ENCODE data around the gene G6PC1.
"Not testable (repeated sequence)": the region's sequence is repeated elsewhere in the genome, so short reads cannot be mapped to it uniquely, and the experiment has no call there.

The G6PC1 gene

DNA sequence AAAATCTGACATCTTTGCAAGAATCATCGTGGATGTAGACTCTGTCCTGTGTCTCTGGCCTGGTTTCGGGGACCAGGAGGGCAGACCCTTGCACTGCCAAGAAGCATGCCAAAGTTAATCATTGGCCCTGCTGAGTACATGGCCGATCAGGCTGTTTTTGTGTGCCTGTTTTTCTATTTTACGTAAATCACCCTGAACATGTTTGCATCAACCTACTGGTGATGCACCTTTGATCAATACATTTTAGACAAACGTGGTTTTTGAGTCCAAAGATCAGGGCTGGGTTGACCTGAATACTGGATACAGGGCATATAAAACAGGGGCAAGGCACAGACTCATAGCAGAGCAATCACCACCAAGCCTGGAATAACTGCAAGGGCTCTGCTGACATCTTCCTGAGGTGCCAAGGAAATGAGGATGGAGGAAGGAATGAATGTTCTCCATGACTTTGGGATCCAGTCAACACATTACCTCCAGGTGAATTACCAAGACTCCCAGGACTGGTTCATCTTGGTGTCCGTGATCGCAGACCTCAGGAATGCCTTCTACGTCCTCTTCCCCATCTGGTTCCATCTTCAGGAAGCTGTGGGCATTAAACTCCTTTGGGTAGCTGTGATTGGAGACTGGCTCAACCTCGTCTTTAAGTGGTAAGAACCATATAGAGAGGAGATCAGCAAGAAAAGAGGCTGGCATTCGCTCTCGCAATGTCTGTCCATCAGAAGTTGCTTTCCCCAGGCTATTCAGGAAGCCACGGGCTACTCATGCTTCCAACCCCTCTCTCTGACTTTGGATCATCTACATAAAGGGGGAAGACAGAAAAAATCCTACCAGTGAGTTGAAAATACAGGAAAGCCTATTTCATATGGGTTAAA lies at the start of gene G6PC1:
TSS of gene G6PC1 (plus strand) at position 340 of the 872 bp plus-strand sequence. CDS start at position 418, 78 bp downstream.
- DNase-seq (ENCODE audit: low read depth) = no peak

DNA sequence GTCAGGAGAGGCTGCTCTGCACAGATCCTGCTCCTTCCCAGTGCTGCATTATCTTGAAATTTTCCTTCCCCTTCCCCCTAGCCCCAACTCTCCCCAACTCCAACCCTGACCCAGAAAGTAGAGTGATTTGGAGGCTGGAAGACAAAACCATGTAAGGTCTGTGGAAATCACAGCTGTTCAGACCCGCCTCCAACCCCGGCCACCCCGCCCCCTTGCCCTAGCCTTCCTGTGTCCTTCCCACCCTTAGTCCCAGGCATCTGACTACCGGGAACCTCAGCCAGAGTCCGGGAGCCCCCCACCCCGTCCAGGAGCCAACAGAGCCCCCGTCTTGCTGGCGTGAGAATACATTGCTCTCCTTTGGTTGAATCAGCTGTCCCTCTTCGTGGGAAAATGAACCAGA lies 49.6 kb upstream of the G6PC1 start, which contains the start of gene AOC3:
TSS of gene AOC3 (plus strand) at position 246 of the 400 bp plus-strand sequence. CDS start at position 391, 145 bp downstream.
- no peak for DNase-seq (ENCODE audit: low read depth)

DNA sequence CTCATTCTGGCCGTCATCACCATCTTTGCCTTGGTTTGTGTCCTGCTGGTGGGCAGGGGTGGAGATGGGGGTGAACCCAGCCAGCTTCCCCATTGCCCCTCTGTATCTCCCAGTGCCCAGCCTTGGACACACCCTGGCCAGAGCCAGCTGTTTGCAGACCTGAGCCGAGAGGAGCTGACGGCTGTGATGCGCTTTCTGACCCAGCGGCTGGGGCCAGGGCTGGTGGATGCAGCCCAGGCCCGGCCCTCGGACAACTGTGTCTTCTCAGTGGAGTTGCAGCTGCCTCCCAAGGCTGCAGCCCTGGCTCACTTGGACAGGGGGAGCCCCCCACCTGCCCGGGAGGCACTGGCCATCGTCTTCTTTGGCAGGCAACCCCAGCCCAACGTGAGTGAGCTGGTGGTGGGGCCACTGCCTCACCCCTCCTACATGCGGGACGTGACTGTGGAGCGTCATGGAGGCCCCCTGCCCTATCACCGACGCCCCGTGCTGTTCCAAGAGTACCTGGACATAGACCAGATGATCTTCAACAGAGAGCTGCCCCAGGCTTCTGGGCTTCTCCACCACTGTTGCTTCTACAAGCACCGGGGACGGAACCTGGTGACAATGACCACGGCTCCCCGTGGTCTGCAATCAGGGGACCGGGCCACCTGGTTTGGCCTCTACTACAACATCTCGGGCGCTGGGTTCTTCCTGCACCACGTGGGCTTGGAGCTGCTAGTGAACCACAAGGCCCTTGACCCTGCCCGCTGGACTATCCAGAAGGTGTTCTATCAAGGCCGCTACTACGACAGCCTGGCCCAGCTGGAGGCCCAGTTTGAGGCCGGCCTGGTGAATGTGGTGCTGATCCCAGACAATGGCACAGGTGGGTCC lies 49.0 kb upstream of the G6PC1 start:
- DNase-seq (ENCODE audit: low read depth) = not testable (repeated sequence)

DNA sequence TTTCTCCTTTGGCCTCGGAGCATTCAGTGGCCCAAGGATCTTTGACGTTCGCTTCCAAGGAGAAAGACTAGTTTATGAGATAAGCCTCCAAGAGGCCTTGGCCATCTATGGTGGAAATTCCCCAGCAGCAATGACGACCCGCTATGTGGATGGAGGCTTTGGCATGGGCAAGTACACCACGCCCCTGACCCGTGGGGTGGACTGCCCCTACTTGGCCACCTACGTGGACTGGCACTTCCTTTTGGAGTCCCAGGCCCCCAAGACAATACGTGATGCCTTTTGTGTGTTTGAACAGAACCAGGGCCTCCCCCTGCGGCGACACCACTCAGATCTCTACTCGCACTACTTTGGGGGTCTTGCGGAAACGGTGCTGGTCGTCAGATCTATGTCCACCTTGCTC lies 48.2 kb upstream of the G6PC1 start:
- no peak for DNase-seq (ENCODE audit: low read depth)

DNA sequence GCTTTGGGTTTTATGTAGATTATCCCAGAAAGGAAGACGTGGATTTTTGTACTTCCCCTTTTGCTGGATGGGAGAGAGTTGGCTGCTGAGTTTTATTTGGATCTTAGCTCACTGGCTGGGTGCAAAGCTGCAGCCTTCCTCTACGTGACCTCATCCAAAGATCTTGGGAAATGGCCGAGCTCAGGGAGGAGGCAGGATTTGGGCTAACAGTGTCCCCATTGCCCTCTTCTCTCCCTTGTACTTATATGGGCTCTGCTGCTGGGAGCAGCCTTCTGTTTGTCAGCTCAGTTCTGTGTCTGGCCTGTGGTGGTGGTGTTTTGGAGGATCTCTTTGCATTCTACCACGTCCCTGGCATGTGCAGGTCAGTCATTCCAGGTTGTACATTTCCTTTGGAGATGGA lies 47.6 kb upstream of the G6PC1 start:
- no peak for DNase-seq (ENCODE audit: low read depth)

DNA sequence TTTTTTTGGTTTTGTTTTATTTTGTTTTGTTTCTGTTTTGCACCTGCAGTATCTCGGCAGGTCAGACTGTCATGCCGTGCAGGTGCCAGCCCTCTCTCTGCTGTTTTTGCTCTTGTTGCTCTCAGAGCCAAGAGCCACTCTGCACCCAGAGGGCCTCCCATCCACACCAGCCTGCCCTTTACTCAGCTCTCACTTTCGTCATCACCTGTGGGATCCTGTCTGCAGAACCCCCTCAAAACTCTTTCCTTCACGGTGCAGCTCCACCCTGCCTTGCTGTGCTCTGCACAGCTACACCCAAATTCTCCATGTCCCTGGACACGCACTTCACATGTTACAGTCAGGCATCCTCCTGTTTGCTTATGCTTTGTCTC lies 47.0 kb upstream of the G6PC1 start:
- no peak for DNase-seq (ENCODE audit: low read depth)

DNA sequence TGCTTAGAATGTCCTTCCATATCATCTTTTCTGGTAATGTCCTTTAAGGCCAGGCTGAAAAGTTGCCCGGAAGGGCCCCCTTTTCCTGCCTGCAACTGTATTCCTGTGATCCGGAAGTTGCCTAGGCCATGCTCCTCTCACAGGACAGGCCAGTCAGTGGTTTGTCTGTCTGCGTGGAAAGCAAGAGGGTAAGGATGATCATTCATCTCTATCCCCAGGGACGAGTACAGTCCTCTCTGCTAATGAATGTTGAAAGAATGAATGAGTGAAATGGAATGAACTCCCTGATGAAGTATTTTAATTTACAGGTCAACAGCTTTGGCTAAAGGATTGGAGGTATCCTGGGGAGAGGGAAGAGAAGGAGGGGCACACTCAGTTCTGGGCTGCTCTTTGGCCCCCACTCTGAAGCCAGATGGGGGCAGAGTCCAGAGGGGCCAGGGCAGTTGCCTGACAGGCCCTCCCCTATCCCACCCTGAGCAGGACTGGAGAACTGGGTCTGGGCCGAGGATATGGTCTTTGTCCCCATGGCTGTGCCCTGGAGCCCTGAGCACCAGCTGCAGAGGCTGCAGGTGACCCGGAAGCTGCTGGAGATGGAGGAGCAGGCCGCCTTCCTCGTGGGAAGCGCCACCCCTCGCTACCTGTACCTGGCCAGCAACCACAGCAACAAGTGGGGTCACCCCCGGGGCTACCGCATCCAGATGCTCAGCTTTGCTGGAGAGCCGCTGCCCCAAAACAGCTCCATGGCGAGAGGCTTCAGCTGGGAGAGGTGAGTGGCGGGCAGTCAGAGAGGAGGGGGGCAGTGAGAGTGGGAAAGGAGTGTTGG lies 46.4 kb upstream of the G6PC1 start:
- DNase-seq (ENCODE audit: low read depth) = no peak

DNA sequence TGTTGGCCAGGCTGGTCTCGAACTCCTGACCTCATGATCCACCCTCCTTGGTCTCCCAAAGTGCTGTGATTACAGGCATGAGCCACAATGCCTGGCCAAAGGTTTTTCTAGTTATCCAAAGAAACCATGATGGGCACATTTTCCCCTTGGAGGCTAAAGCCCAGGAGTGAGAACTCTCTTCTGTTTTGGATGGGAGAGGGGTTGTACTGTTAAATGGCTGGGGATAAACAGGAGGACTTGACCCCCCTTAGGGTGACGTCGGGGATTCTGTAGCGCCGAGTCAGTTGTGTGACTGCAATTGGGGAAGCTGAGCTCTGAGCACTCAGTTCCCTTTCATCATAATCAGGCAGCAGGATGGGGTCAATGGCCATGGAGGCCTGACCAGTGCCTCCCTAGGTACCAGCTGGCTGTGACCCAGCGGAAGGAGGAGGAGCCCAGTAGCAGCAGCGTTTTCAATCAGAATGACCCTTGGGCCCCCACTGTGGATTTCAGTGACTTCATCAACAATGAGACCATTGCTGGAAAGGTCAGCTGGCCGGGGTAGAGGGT lies 45.5 kb upstream of the G6PC1 start:
- DNase-seq (ENCODE audit: low read depth) = no peak

DNA sequence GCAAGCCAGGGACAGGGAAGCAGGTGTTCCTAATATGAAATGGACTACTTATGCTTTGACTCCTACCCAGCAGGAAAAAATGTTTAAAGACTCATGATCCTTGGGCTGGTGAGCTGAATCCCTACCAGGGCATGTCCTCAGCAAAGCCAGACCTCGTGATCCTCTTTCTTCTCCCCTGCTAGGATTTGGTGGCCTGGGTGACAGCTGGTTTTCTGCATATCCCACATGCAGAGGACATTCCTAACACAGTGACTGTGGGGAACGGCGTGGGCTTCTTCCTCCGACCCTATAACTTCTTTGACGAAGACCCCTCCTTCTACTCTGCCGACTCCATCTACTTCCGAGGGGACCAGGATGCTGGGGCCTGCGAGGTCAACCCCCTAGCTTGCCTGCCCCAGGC lies 44.5 kb upstream of the G6PC1 start:
- DNase-seq (ENCODE audit: low read depth) = not testable (repeated sequence)

DNA sequence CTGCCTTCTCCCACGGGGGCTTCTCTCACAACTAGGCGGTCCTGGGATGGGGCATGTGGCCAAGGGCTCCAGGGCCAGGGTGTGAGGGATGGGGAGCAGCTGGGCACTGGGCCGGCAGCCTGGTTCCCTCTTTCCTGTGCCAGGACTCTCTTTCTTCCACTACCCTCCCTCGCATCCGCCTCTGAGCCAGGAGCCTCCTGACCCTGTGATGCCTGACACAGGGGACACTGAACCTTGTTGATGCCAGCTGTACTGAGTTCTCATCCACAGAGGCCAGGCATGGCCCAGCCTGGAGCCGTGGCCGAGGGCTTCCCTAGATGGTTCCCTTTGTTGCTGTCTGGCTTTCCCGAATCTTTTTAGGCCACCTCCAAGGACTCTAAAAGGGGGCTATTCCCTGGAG lies 44.1 kb upstream of the G6PC1 start:
- not testable (repeated sequence) for DNase-seq (ENCODE audit: low read depth)

DNA sequence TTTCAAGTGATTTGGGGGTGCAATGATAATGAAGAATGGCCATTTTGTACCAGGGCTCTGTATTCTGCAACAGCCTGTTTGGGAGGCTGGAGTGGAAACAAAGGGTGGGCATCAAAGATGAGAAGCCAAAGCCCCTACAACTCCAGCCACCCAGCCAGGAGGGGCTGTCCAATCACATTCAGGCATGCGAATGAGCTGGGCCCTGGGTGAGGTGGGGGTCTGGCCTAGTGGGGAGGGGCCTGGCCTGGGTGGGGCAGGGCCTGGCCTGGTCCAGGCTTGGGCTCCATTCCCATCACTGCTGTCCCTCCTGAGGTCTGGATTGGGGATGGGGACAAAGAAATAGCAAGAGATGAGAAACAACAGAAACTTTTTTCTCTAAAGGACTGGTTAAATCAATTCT lies 43.2 kb upstream of the G6PC1 start:
- no peak for DNase-seq (ENCODE audit: low read depth)

DNA sequence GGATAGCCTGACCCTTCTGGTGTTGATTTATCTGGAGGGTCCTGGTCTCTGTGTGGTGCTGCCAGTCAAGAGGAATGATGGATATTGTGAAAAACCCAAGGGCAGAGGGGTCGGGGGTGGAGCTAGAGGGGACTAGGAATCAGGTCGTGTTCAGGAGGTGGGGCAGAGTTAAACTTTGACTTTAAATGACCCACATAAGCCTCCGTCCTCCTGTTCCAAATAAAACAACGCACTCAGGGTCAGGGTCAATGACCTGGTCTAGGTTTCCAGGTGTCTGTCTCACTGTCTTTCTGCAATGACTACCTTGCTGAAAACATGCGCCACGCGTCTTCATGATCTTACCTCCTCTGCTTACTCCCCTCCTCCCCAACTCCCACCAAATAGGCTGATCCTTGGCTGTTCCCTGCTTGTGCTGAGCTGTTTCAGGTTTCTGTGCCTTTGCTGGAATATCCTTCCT lies 34.9 kb upstream of the G6PC1 start:
- DNase-seq (ENCODE audit: low read depth) = no peak

DNA sequence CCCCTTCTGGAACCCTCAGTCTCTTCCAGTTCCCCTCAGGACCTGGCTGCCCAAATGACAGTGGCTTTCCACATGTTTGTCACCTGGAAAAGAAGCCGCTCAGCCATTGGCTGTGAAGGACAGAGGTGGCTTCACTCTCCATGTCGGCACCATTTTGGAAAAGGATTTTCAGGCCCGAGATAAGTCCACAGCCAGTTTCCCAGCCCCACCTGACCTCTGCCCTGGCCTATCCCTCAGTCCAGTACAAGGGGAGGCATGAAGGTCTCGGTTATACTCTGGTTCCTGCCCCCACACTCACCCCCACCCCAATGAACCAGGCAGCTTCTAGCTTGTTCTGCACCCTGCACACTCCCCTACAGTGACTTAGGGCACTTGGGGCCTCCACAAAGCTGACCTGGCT lies 34.4 kb upstream of the G6PC1 start:
- DNase-seq (ENCODE audit: low read depth) = no peak

DNA sequence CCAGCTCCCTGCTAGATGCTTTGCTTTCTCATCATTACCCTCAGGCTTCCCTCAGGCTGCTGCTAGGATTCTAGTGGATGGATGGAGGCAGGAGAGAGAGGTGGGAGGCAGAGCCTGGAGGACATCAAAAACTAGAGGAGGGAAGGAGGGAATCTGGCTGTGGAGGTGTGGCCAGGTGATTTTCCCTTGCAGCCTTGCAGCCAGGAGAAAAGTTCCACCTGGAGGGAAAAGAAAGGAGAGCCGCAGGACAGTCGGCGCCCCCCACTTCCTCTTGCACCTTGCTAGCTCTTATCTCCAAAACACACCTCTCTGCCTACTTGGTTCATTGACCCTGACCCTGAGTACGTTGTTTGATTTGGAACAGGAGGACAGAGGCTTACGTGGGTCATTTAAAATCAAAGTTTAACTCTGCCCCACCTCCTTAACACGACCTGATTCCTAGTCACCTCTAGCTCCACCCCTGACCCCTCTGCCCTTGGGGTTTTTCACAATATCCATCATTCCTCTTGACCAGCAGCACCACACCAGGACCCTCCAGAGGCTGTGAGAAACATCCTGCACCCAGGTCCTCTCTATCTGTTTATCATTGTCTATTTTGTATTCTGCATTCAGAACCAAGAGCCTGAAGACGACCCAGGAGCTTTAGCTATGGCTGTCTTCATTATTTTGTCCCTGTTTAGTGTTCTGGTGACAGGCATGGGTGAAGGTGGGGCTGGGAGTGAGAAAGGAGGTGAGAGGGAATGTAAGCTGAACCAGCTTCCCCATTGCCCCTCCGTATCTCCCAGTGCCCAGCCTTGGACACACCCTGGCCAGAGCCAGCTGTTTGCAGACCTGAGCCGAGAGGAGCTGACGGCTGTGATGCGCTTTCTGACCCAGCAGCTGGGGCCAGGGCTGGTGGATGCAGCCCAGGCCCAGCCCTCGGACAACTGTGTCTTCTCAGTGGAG lies 33.7 kb upstream of the G6PC1 start:
- no peak for DNase-seq (ENCODE audit: low read depth)

DNA sequence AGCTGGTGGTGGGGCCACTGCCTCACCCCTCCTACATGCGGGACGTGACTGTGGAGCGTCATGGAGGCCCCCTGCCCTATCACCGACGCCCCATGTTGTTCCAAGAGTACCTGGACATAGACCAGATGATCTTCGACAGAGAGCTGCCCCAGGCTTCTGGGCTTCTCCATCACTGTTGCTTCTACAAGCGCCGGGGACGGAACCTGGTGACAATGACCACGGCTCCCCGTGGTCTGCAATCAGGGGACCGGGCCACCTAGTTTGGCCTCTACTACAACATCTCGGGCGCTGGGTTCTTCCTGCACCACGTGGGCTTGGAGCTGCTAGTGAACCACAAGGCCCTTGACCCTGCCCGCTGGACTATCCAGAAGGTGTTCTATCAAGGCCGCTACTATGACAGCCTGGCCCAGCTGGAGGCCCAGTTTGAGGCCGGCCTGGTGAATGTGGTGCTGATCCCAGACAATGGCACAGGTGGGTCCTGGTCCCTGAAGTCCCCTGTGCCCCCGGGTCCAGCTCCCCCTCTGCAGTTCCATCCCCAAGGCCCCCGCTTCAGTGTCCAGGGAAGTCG lies 32.8 kb upstream of the G6PC1 start:
- DNase-seq (ENCODE audit: low read depth) = not testable (repeated sequence)

DNA sequence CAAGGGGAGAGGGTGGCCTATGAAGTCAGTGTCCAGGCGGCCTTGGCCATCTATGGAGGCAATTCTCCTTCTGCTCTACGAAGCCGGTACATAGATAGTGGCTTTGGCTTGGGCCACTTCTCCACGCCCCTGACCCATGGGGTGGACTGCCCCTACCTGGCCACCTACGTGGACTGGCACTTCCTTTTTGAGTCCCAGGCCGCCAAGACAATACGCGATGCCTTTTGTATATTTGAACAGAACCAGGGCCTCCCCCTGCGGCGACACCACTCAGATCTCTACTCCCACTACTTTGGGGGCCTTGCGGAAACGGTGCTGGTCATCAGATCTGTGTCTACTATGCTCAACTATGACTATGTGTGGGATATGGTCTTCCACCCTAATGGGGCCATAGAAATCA lies 32.3 kb upstream of the G6PC1 start:
- DNase-seq (ENCODE audit: low read depth) = no peak

DNA sequence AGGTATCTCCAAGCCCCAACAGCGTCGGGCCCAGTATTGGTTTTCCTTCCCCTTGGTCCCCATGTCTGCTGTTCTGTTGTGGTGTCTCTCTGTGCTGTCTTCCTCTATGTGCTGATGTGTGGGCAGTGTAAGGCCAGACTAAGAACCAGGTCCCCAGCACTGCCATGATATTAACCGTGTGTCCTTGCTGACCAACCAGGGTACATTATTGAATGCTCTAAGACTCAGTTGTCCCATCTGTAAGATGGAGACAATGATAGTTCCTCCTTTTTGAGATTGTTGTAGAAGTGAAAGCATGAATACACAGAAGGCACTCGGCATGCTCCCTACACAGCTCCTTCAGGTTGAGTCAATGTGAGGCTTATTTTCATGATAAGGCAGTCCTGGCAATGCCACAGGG lies 29.0 kb upstream of the G6PC1 start:
- DNase-seq (ENCODE audit: low read depth) = no peak

DNA sequence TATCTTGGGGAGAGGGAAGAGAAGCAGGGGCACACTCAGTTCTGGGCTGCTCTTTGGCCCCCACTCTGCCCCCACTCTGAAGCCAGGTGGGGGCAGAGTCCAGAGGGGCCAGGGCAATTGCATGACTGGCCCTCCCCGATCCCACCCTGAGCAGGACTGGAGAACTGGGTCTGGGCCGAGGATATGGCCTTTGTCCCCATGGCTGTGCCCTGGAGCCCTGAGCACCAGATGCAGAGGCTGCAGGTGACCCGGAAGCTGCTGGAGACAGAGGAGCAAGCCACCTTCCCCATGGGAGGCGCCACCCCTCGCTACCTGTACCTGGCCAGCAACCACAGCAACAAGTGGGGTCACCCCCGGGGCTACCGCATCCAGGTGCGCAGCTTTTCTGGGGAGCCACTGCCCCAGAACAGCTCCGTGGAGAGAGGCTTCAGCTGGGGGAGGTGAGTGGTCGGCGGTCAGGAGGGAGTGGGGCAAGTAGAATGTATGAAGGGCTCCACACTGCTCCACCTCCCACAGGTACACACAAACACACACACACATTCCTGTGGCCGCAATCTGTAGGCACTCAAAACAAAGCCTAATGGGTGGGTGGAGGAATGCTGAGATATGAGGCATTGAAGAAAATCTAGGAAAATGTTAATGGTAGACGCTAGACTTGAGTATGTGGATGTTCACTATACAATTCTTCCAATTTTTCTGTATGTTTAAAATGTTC lies 28.2 kb upstream of the G6PC1 start:
- no peak for DNase-seq (ENCODE audit: low read depth)

DNA sequence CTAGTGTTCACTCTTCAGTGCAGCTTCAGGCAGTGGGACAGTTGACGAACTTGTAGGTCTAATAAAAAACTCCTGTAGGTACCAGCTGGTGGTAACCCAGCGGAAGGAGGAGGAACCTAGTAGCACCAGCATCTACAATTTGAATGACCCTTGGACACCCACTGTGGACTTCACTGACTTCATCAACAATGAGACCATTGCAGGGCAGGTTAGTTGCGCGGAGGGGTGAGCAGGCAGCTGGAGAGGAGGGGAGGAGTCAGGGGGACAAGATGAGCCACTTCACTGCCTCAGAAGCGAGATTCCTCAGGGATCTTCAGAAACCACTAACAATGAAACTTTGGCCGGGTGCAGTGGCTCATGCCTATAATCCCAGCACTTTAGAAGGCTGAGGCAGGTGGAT lies 27.3 kb upstream of the G6PC1 start:
- DNase-seq (ENCODE audit: low read depth) = no peak

All from stimulated activated CD8-positive, alpha-beta memory T cell treated with anti-CD3 and anti-CD28 coated beads, Interleukin-12 subunit alpha, Interleukin-12 subunit beta, amount 100 ng/mL, for 4 hours (primary cell).